Gastroesophageal sphincter (tissue), 3 donors: ENCODE measurements around the gene SCN4A.

Source experiments
- CTCF ChIP-seq, 4 experiments: fragments of 200-600 bp in 2 of 4; fragments of 450-650 bp in 2 of 4; sonication (generic) in 1 of 4; IDR thresholded peaks; one replicate each; pipeline ENCODE4 v1.5.1; 2017 to 2019; ENCODE audit warnings: antibody characterized with exemption in 4 of 4, mild to moderate bottlenecking in 2 of 4, moderate library complexity in 2 of 4
- EP300 ChIP-seq: sonication (generic); formaldehyde crosslinking; IDR thresholded peaks from one replicate; pipeline ENCODE4 v1.6.1; 2017; ENCODE audit warnings: antibody characterized with exemption, mild to moderate bottlenecking
- POLR2A ChIP-seq, 2 donors: fragments of 450-650 bp; IDR thresholded peaks; one replicate each; pipeline ENCODE4 v1.6.1; 2017; ENCODE audit warnings: antibody characterized with exemption in 2 of 2, mild to moderate bottlenecking in 2 of 2, moderate library complexity in 1 of 2

GRCh38 chr17:63955791-63956190, 16.9 kb downstream of the SCN4A start:
- no peak for TF ChIP-seq CTCF (IDR thresholded peaks at IDR 0.05)
- TF ChIP-seq POLR2A (IDR thresholded peaks at IDR 0.05): no peak
- no peak for TF ChIP-seq EP300
